Fibroblast of gingiva (primary cell): ENCODE results near the gene SASH1.

Experiments
- DNase-seq: peaks from one replicate; pipeline ENCODE4 v3.0.0-alpha.2; 2011; ENCODE audit warnings: low read depth

The SASH1 gene

GRCh38 chr6:148521586-148521985 is 178.9 kb downstream of the SASH1 start:
- DNase-seq = peak; percentile 54

- DNase-seq = peak; percentile 88
These were observed 180.4 kb downstream of the SASH1 start for GRCh38 chr6:148523048-148523447.

- DNase-seq = no peak
These were observed 180.9 kb downstream of the SASH1 start for GRCh38 chr6:148523551-148523950.

- peak; percentile 84 for DNase-seq
These were observed 181.8 kb downstream of the SASH1 start for GRCh38 chr6:148524471-148524882.

GRCh38 chr6:148524976-148525375 is 182.3 kb downstream of the SASH1 start:
- DNase-seq = peak; percentile 77

GRCh38 chr6:148525453-148525852 is 182.8 kb downstream of the SASH1 start:
- DNase-seq = peak; percentile 63

- no peak for DNase-seq
These were observed 183.5 kb downstream of the SASH1 start for GRCh38 chr6:148526145-148526544.

- DNase-seq = no peak
These were observed 185.7 kb downstream of the SASH1 start for GRCh38 chr6:148528292-148528691.

GRCh38 chr6:148529010-148529409 is 186.4 kb downstream of the SASH1 start:
- no peak for DNase-seq

GRCh38 chr6:148530394-148530953 is 187.8 kb downstream of the SASH1 start:
- DNase-seq = peak; percentile 90

- DNase-seq = no peak
These were observed 188.3 kb downstream of the SASH1 start for GRCh38 chr6:148530976-148531375.

GRCh38 chr6:148532698-148533097 is 190.1 kb downstream of the SASH1 start:
- DNase-seq = no peak

GRCh38 chr6:148533309-148534107 is 190.9 kb downstream of the SASH1 start:
- DNase-seq = no peak

- DNase-seq = no peak
These were observed 192.2 kb downstream of the SASH1 start for GRCh38 chr6:148534871-148535270.

GRCh38 chr6:148535381-148535780 is 192.7 kb downstream of the SASH1 start:
- DNase-seq = no peak

GRCh38 chr6:148535976-148536375 is 193.3 kb downstream of the SASH1 start:
- peak; percentile 94 for DNase-seq

- DNase-seq = peak; percentile 68
These were observed 195.9 kb downstream of the SASH1 start for GRCh38 chr6:148538261-148539190.

GRCh38 chr6:148543540-148543939 is 200.9 kb downstream of the SASH1 start:
- DNase-seq = no peak

- no peak for DNase-seq
These were observed 201.8 kb downstream of the SASH1 start for GRCh38 chr6:148544421-148544820.

GRCh38 chr6:148545901-148546300 is 203.3 kb downstream of the SASH1 start:
- no peak for DNase-seq

GRCh38 chr6:148547110-148547509 is 204.5 kb downstream of the SASH1 start:
- no peak for DNase-seq

GRCh38 chr6:148548065-148548748 is 205.6 kb downstream of the SASH1 start:
- DNase-seq = peak; percentile 59
